ENCODE results near the gene GPRC6A.

- TF ChIP-seq CTCF (IDR thresholded peaks at IDR 0.05; ENCODE audit: low read depth, low read length, poor library complexity, severe bottlenecking) (no peak), EZH2phosphoT487 (IDR thresholded peaks at IDR 0.05; ENCODE audit: borderline replicate concordance, low read length) (no peak)
These were observed 13.6 kb upstream of the GPRC6A start for GRCh38 chr6:116842459-116842858.
